GM19324 (cell line): ENCODE measurements around the gene TUBE1.
"Not testable (repeated sequence)": the region's sequence is repeated elsewhere in the genome, so short reads cannot be mapped to it uniquely, and the experiment has no call there.

ENCODE experiments used
- ATAC-seq: cut with Tn5 transposase; IDR thresholded peaks from one replicate; pipeline ENCODE4 v1.9.1; 2021; ENCODE audit warnings: mild to moderate bottlenecking, moderate library complexity; ENCODE audit not compliant: unreplicated experiment, low FRiP score

TUBE1 gene

DNA sequence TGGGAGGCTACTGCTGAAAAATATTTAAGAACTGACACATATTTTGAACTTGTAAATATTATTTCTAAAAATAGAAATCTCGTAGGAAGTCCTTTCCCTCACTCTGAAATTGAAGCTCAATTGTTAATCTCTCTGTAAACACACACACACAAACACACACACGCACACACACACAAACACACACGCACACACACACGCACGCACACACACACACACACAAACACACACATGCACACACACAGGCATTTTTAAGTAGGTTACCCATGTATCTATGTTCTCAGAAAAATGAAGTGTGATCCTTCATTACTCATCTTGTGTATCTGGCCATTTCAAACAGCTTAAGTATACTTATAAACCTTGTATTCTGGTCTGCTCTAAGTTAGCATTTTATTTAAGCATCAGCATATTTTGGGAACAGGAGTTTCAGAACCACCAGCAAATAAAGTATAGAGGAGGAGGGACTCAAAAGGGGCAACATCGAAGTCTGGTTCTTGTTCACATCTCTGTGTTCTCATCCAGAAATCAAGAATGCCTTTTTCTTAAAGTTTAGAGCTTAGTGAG lies 21.8 kb downstream of the TUBE1 start:
- ATAC-seq: no peak

DNA sequence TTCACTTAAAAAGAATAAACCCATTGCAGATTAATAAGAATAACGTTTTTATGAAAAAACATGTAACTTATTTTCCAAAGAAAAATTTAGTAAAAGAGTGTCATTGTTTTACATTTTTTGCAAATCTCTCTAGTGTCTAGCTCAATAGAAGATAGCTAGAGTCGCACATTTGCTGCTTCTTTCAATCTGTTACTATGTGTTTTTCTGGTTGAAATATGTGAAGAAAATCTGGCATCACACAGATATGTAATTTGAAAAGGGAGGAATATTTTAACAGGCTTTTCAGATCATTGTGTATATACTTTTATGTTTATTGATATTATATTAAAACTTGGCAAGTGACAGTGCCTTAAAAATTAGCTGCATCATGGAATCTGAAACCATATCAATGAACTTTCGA lies 24.3 kb downstream of the TUBE1 start:
- ATAC-seq: no peak

DNA sequence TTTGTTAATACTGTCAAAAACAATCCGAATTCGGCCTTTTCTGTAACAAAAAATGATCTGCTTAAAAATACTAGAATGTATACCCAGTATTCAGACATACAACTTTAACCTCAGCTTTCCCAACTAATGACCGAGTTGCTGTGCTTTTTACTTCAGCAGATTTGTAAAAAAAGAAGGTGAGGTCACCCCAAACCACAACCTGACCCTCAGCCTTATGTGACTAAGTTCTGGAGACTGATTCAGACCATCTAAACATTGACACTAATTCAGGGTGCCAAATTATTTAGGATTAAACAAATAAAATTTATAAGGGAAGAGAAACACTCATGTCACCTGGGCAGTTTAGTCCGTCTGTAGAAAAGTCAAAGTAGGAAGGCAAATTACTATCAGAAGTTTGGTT lies 25.7 kb downstream of the TUBE1 start:
- ATAC-seq: no peak

DNA sequence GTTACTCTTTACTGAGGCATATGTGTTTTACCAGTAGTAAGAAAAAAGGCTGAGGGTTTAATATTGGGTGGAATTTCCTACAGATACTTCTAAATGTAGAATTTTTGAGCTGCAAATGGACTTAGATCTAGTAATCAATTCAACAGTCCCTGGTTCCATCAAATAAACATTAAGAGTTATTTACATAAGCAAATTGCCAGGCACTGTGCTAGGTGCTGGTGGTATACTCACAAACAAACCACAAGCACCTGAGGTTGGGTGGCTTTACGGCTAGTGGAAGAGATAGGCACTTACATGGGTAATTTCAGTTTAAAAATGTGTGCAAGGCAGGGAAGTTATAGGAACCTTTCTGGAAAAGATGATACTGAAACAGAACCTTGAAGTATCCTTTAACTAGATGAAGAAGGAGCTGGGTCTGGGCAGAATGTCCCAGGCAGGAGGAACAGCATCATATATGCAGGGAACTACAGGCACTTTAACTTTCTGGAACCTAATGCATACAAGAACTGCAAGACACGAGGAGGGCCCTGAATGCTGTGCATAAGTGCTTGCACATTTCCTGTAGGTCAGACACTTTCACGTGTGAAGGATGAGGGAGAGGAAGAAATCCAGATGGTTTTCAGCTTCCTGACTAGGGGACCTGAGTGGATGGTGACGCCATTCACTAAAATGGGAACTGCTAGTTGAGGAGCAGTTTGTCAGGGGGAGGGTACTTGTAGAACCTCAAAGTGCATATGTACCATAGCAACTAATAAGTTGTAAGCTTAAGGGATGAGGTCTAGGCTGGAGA lies 28.8 kb downstream of the TUBE1 start:
- no peak for ATAC-seq

GRCh38 chr6:112054555-112055190 lies 32.6 kb downstream of the TUBE1 start:
- ATAC-seq: no peak

- no peak for ATAC-seq
Observed at GRCh38 chr6:112054001-112054400, 33.3 kb downstream of the TUBE1 start, which contains the start of gene CCN6. CCN6 (plus strand) TSS chr6:112054104; CDS start chr6:112054358, 254 bp downstream.

GRCh38 chr6:112051251-112051740 lies 36.0 kb downstream of the TUBE1 start:
- ATAC-seq: not testable (repeated sequence)

DNA sequence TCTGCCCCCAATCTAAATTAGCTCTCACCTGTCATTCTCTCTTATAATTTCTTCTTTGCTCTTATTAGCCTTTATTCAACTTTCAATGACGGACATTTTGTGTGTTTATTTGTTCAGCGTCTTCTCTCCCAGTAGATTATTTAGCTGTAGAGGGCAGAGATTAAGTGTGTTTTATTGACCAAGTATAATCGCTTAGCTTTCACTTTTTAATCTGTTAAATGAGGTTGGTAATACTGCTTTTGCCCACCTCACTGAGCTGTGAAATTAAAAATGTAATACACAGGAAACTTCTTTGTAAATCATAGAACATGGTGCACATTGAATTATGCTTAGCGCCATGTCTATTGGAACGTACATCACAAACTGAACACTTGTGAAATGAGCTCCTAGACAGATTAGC lies 36.9 kb downstream of the TUBE1 start:
- no peak for ATAC-seq

GRCh38 chr6:112049996-112050395 lies 37.3 kb downstream of the TUBE1 start:
- ATAC-seq: no peak

GRCh38 chr6:112049026-112049799 lies 38.1 kb downstream of the TUBE1 start:
- no peak for ATAC-seq

DNA sequence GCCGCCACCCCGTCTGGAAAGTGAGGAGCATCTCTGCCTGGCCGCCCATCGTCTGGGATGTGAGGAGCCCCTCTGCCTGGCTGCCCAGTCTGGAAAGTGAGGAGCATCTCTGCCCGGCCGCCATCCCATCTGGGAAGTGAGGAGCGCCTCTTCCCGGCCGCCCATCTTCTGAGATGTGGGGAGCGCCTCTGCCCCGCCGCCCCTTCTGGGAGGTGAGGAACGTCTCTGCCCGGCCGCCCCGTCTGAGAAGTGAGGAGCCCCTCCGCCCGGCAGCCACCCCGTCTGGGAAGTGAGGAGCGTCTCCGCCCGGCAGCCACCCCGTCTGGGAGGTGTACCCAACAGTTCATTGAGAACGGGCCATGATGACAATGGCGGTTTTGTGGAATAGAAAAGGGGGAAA lies 39.8 kb downstream of the TUBE1 start:
- not testable (repeated sequence) for ATAC-seq

- ATAC-seq: no peak
Observed at GRCh38 chr6:112044856-112045255, 42.4 kb downstream of the TUBE1 start.

- ATAC-seq: no peak
Observed at GRCh38 chr6:112044196-112044595, 43.1 kb downstream of the TUBE1 start.

DNA sequence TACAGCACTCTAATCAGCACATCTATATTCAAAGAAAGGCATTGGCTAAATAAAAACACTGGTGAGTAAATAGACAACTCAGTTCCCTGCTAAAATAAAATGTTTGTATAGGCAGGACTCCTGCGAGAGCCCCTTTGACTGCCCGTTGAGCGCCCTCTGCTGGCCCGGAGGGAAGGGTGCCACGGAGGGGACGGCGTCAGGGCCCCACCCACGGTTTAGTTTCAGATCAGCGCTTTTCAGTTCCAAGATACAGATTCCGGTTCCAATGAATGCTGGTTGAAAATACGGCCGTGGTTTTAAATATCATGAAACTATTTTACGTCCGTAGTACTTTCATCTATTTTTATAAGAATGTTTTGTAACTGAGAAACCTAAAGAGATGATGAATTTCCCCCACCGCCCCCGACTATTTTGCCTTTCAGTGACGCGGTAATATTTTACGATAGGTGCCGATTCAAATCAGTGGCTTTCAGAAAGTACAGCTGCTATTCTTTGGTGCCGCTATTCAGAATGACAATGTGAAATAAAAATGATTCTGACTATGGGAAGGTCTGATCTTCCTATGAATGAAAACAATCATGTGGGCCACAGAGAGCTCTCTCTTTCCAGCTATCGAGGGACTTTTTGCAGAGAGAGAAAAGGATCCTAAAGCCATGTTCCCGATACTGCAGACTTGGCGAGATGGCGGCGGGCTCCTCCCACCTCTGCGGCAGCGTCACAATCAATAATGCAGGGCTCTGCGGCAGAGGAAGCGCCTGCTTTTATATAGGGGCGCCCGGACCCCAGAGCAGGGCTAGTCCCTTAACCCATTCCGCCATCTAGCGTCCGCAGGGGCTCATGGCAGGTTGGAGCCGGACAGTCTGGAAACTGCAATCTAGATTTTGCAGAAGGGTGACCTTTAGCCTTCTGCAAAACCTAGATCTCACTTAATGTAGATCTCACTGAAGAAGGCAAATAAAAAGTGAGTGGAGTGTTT lies 44.0 kb downstream of the TUBE1 start:
- ATAC-seq: peak; percentile 87

GRCh38 chr6:112041535-112041934 lies 45.7 kb downstream of the TUBE1 start:
- ATAC-seq: no peak

- no peak for ATAC-seq
Observed at GRCh38 chr6:112040956-112041355, 46.3 kb downstream of the TUBE1 start.

- no peak for ATAC-seq
Observed at GRCh38 chr6:112039431-112039770, 47.9 kb downstream of the TUBE1 start.

- no peak for ATAC-seq
Observed at GRCh38 chr6:112038756-112039430, 48.4 kb downstream of the TUBE1 start.

DNA sequence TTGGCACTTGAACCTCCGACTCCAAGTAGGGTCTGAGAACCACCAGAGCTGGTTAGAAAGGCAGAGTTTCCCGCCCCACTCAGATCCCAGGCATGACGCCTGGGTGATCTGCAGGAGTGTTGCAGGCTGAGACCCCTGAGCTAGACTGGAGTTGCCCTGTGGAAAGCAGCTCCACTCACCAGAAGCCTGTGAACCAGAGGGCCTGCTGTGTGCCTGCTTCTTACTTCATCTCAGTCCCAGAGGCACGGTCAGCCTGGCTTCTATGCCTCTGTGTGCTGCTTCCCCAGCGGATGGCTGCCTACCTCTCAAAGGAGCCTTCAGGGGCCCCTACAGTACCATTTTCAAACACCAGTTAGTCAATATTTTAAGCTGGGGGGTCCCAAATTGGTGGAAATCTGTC lies 49.0 kb downstream of the TUBE1 start:
- ATAC-seq: no peak
